ENCODE results near the gene DFFB. TPM values are rescaled to one million over a fixed set of nuclear protein-coding genes. Genes with fewer than 3 reads are reported as not detected.

The DFFB gene
- total and polyA plus RNA-seq, 4 donors: 5.1 to 12.1 (median 5.8) TPM

GRCh38 chr1:3850857-3851256 is 6.4 kb upstream of the DFFB start:
- H3K9ac ChIP-seq (ENCODE audit: insufficient read depth in 1 of 2, low read length in 2 of 2): no peak overlapping the region
- no peaks in the 10 kb centered on the region for H3K27me3 ChIP-seq (ENCODE audit: control insufficient read depth in 3 of 3, insufficient read depth in 3 of 3, low read length in 2 of 3)
- no peak overlapping the region for H3K27ac ChIP-seq (ENCODE audit: low read depth in 1 of 2, low read length in 1 of 2)
- H3K4me3 ChIP-seq: no peak overlapping the region
- no peak for DNase-seq
- peaks cover 0 to 7% (median 6%) of the 10 kb centered on the region in 5 donors for H3K4me1 ChIP-seq (ENCODE audit: control insufficient read depth in 5 of 5, insufficient read depth in 5 of 5, low read length in 5 of 5)
- ATAC-seq (ENCODE audit: insufficient read depth, low FRiP score): no peak
- TF ChIP-seq, protein P1, sequence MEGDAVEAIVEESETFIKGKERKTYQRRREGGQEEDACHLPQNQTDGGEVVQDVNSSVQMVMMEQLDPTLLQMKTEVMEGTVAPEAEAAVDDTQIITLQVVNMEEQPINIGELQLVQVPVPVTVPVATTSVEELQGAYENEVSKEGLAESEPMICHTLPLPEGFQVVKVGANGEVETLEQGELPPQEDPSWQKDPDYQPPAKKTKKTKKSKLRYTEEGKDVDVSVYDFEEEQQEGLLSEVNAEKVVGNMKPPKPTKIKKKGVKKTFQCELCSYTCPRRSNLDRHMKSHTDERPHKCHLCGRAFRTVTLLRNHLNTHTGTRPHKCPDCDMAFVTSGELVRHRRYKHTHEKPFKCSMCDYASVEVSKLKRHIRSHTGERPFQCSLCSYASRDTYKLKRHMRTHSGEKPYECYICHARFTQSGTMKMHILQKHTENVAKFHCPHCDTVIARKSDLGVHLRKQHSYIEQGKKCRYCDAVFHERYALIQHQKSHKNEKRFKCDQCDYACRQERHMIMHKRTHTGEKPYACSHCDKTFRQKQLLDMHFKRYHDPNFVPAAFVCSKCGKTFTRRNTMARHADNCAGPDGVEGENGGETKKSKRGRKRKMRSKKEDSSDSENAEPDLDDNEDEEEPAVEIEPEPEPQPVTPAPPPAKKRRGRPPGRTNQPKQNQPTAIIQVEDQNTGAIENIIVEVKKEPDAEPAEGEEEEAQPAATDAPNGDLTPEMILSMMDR (IDR thresholded peaks at IDR 0.05; ENCODE audit: control extremely low read depth, extremely low read depth): no peak
- H3K9me3 ChIP-seq (ENCODE audit: control insufficient read depth in 4 of 4, insufficient read depth in 3 of 4, low read length in 3 of 4): peaks cover 0 to 2% (median 0%) of the 10 kb centered on the region in 4 donors
- H3K36me3 ChIP-seq (ENCODE audit: control insufficient read depth in 4 of 4, insufficient read depth in 4 of 4, low read length in 4 of 4): peaks cover 7 to 22% (median 14%) of the 10 kb centered on the region in 4 donors
- WGBS, 2 donors: 90 to 92% methylated on average over 12 of the region's 12 CpGs

GRCh38 chr1:3851292-3851691 is 6.0 kb upstream of the DFFB start:
- no peaks in the 10 kb centered on the region for H3K27me3 ChIP-seq (ENCODE audit: control insufficient read depth in 3 of 3, insufficient read depth in 3 of 3, low read length in 2 of 3)
- TF ChIP-seq, protein P1 (IDR thresholded peaks at IDR 0.05; ENCODE audit: control extremely low read depth, extremely low read depth): no peak
- no peak for ATAC-seq (ENCODE audit: insufficient read depth, low FRiP score)
- peaks cover 4 to 11% (median 6%) of the 10 kb centered on the region in 5 donors for H3K4me1 ChIP-seq (ENCODE audit: control insufficient read depth in 5 of 5, insufficient read depth in 5 of 5, low read length in 5 of 5)
- H3K4me3 ChIP-seq: no peak overlapping the region
- WGBS, 2 donors: 96% methylated on average over 6 of the region's 6 CpGs
- no peak overlapping the region for H3K27ac ChIP-seq (ENCODE audit: low read depth in 1 of 2, low read length in 1 of 2)
- DNase-seq: no peak
- H3K36me3 ChIP-seq (ENCODE audit: control insufficient read depth in 4 of 4, insufficient read depth in 4 of 4, low read length in 4 of 4): peaks cover 7 to 20% (median 14%) of the 10 kb centered on the region in 4 donors
- H3K9me3 ChIP-seq (ENCODE audit: control insufficient read depth in 4 of 4, insufficient read depth in 3 of 4, low read length in 3 of 4): peaks cover 0 to 2% (median 0%) of the 10 kb centered on the region in 4 donors
- H3K9ac ChIP-seq (ENCODE audit: insufficient read depth in 1 of 2, low read length in 2 of 2): no peak overlapping the region

GRCh38 chr1:3852091-3852490 is 5.2 kb upstream of the DFFB start:
- ATAC-seq (ENCODE audit: insufficient read depth, low FRiP score): no peak

More at GRCh38 chr1:3852091-3852490, 5.2 kb upstream of the DFFB start:
- Histone ChIP-seq H3K4me3 (no peak overlapping the region), H3K36me3 (ENCODE audit: control insufficient read depth in 4 of 4, insufficient read depth in 4 of 4, low read length in 4 of 4) (peaks cover 3 to 19% (median 13%) of the 10 kb centered on the region in 4 donors), H3K27me3 (ENCODE audit: control insufficient read depth in 3 of 3, insufficient read depth in 3 of 3, low read length in 2 of 3) (no peaks in the 10 kb centered on the region), H3K27ac (ENCODE audit: low read depth in 1 of 2, low read length in 1 of 2) (no peak overlapping the region), H3K9me3 (ENCODE audit: control insufficient read depth in 4 of 4, insufficient read depth in 3 of 4, low read length in 3 of 4) (peaks cover 0 to 2% (median 0%) of the 10 kb centered on the region in 4 donors), H3K9ac (ENCODE audit: insufficient read depth in 1 of 2, low read length in 2 of 2) (no peak overlapping the region), H3K4me1 (ENCODE audit: control insufficient read depth in 5 of 5, insufficient read depth in 5 of 5, low read length in 5 of 5) (peaks cover 4 to 11% (median 6%) of the 10 kb centered on the region in 5 donors)
- WGBS, 2 donors: 90 to 94% methylated on average over 12 of the region's 12 CpGs
- no peak for DNase-seq
- TF ChIP-seq, protein P1 (IDR thresholded peaks at IDR 0.05; ENCODE audit: control extremely low read depth, extremely low read depth): no peak

All from lung (tissue), 12 donors.